Panc1 (cell line): ENCODE measurements around the gene TJP2.

Experiments used
- POLR2AphosphoS5 ChIP-seq: IDR thresholded peaks from 2 replicates; pipeline ENCODE4 v1.6.1; 2012; ENCODE audit warnings: mild to moderate bottlenecking, low read depth, low read length, moderate library complexity
- SIN3A ChIP-seq: IDR thresholded peaks from 2 replicates; pipeline ENCODE4 v1.6.1; 2012; ENCODE audit warnings: low read depth, mild to moderate bottlenecking, low read length, moderate library complexity, borderline replicate concordance; ENCODE audit not compliant: insufficient read depth
- TF ChIP-seq, protein P1 (sequence below): fragments of 450-650 bp; IDR thresholded peaks from 2 replicates; pipeline ENCODE4 v1.5.1; 2017; ENCODE audit warnings: mild to moderate bottlenecking
- TF ChIP-seq, protein P2 (sequence below), 2 experiments: IDR thresholded peaks; 2 replicates each; pipeline ENCODE4 v1.6.1; 2011 to 2012; ENCODE audit warnings: low read depth in 2 of 2, control low read depth in 1 of 2, low read length in 1 of 2, mild to moderate bottlenecking in 1 of 2, moderate library complexity in 1 of 2; ENCODE audit not compliant: insufficient read depth in 1 of 2

DNA sequence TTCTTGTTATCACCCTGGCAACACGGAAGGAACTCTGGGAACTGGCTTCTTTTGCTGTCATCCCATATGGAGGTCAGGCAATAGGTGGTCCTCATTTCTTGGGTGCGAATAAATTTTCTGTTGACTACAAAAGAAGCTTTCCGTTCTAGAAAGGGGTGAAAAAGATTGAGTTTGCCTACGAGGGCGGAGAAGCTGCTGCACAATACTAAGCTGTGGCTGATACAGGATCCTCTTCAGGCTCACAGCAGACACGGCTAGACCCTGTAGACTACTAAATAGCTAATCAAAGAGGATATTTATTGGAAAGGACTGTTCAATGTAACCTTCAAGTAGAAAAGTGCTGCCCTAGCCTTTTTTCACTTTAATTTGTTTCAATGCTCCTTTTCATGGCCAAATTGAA is 58.1 kb downstream of the TJP2 start:
- no peak for TF ChIP-seq SIN3A
- TF ChIP-seq, protein P1, sequence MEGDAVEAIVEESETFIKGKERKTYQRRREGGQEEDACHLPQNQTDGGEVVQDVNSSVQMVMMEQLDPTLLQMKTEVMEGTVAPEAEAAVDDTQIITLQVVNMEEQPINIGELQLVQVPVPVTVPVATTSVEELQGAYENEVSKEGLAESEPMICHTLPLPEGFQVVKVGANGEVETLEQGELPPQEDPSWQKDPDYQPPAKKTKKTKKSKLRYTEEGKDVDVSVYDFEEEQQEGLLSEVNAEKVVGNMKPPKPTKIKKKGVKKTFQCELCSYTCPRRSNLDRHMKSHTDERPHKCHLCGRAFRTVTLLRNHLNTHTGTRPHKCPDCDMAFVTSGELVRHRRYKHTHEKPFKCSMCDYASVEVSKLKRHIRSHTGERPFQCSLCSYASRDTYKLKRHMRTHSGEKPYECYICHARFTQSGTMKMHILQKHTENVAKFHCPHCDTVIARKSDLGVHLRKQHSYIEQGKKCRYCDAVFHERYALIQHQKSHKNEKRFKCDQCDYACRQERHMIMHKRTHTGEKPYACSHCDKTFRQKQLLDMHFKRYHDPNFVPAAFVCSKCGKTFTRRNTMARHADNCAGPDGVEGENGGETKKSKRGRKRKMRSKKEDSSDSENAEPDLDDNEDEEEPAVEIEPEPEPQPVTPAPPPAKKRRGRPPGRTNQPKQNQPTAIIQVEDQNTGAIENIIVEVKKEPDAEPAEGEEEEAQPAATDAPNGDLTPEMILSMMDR, result no peak
- no peak for TF ChIP-seq POLR2AphosphoS5
- TF ChIP-seq, protein P2, sequence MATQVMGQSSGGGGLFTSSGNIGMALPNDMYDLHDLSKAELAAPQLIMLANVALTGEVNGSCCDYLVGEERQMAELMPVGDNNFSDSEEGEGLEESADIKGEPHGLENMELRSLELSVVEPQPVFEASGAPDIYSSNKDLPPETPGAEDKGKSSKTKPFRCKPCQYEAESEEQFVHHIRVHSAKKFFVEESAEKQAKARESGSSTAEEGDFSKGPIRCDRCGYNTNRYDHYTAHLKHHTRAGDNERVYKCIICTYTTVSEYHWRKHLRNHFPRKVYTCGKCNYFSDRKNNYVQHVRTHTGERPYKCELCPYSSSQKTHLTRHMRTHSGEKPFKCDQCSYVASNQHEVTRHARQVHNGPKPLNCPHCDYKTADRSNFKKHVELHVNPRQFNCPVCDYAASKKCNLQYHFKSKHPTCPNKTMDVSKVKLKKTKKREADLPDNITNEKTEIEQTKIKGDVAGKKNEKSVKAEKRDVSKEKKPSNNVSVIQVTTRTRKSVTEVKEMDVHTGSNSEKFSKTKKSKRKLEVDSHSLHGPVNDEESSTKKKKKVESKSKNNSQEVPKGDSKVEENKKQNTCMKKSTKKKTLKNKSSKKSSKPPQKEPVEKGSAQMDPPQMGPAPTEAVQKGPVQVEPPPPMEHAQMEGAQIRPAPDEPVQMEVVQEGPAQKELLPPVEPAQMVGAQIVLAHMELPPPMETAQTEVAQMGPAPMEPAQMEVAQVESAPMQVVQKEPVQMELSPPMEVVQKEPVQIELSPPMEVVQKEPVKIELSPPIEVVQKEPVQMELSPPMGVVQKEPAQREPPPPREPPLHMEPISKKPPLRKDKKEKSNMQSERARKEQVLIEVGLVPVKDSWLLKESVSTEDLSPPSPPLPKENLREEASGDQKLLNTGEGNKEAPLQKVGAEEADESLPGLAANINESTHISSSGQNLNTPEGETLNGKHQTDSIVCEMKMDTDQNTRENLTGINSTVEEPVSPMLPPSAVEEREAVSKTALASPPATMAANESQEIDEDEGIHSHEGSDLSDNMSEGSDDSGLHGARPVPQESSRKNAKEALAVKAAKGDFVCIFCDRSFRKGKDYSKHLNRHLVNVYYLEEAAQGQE (IDR thresholded peaks at IDR 0.05; ENCODE audit: insufficient read depth in 1 of 2, low read depth in 2 of 2, low read length in 1 of 2), result no peak
